GM19035 (cell line): Measurements from ENCODE around the gene HCLS1.

Experiments used
- ATAC-seq: cut with Tn5 transposase; IDR thresholded peaks from one replicate; pipeline ENCODE4 v1.9.1; 2021; ENCODE audit not compliant: unreplicated experiment

Gene HCLS1

GRCh38 chr3:121658716-121659435, 1.8 kb downstream of the HCLS1 start:
- ATAC-seq = no peak

- peak; percentile 71 for ATAC-seq
Observed at GRCh38 chr3:121654493-121655385, 6.0 kb downstream of the HCLS1 start.

- ATAC-seq = no peak
Observed at GRCh38 chr3:121651684-121652083, 9.0 kb downstream of the HCLS1 start.

GRCh38 chr3:121649645-121650044, 11.1 kb downstream of the HCLS1 start:
- no peak for ATAC-seq

- no peak for ATAC-seq
Observed at GRCh38 chr3:121648219-121648958, 12.3 kb downstream of the HCLS1 start.

- ATAC-seq = no peak
Observed at GRCh38 chr3:121645054-121645453, 15.6 kb downstream of the HCLS1 start.

GRCh38 chr3:121642601-121643314, 17.9 kb downstream of the HCLS1 start:
- no peak for ATAC-seq

GRCh38 chr3:121641127-121641526, 19.6 kb downstream of the HCLS1 start:
- ATAC-seq = no peak

GRCh38 chr3:121637922-121638321, 22.8 kb downstream of the HCLS1 start:
- no peak for ATAC-seq

GRCh38 chr3:121630355-121630754, 30.3 kb downstream of the HCLS1 start:
- ATAC-seq = no peak

GRCh38 chr3:121629601-121630000, 31.1 kb downstream of the HCLS1 start:
- no peak for ATAC-seq

- no peak for ATAC-seq
Observed at GRCh38 chr3:121627622-121628021, 33.1 kb downstream of the HCLS1 start.

- ATAC-seq = no peak
Observed at GRCh38 chr3:121627211-121627610, 33.5 kb downstream of the HCLS1 start.

- no peak for ATAC-seq
Observed at GRCh38 chr3:121626495-121626894, 34.2 kb downstream of the HCLS1 start.

- no peak for ATAC-seq
Observed at GRCh38 chr3:121624147-121624899, 36.4 kb downstream of the HCLS1 start.

GRCh38 chr3:121621491-121621890, 39.2 kb downstream of the HCLS1 start:
- ATAC-seq = no peak

GRCh38 chr3:121619691-121620090, 41.0 kb downstream of the HCLS1 start:
- ATAC-seq = no peak

- no peak for ATAC-seq
Observed at GRCh38 chr3:121606106-121606505, 54.6 kb downstream of the HCLS1 start.

- ATAC-seq = no peak
Observed at GRCh38 chr3:121604759-121605158, 55.9 kb downstream of the HCLS1 start.

GRCh38 chr3:121601212-121601812, 59.4 kb downstream of the HCLS1 start:
- ATAC-seq = no peak
